ENCODE results near the gene FAM151A. TPM values are rescaled to one million over a fixed set of nuclear protein-coding genes. Genes with fewer than 3 reads are reported as not detected.

FAM151A gene
- total and polyA plus RNA-seq, 2 of the 13 experiments (the other 11 are each of a cell fraction or from before 2014, with no cell fraction given): 0.29 to 3.6 TPM

DNA sequence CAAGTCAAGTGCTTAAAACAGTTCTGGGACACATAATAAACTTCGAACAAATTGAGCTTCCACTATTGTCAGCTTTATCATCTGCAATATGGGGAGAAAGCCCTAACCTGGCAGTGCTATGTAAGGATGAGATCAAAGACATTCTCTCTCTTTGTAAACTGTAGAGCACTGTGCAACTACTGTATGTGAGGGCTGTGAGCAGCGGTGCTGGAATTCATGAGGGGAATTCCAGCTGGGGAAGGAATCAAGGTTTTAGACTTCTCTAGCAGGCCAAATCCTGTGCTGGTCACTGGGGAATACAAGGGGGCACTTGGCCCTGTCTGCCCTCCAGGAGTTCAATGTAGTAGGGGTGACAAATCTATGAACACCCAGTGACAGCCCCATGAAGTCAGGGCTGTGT, 9.3 kb downstream of the FAM151A start:
- ATAC-seq (peak; percentile 60), DNase-seq (ENCODE audit: low spot score) (peak; percentile 29), FAIRE-seq (peak; percentile 15)
- intact Hi-C loops (cut with micrococcal nuclease; ENCODE audit: unreplicated experiment): no loop called here
- H3K4me1 ChIP-seq (ENCODE audit: insufficient read depth, low read length): peaks cover 19% of the 10 kb centered on the region
- H2AFZ ChIP-seq (ENCODE audit: low read length): no peak overlapping the region
- no peak overlapping the region for H3K9ac ChIP-seq (ENCODE audit: insufficient read depth, low read depth, low read length)
- H3K36me3 ChIP-seq (replicated peaks in 1 of 2; ENCODE audit: control insufficient read depth in 1 of 2, insufficient read depth in 2 of 2, low read length in 2 of 2): no peaks in the 10 kb centered on the region
- ChIA-PET POLR2A (no interaction called here), CTCF (ENCODE audit: low intra/inter-chr PET ratio, low total read pairs) (no interaction called here)
- no peak overlapping the region for H3K27ac ChIP-seq (ENCODE audit: extremely low read length, insufficient read depth, low read length)
- in situ Hi-C loops (cut with HindIII; ENCODE audit: extremely low pct_ligation_motif_present, low pct_unique_long_range_greater_than_20kb): no loop called here
- no TSS peak for BruUV-seq (replicated peaks)
- no peaks in the 10 kb centered on the region for H3K27me3 ChIP-seq (ENCODE audit: control insufficient read depth in 1 of 2, insufficient read depth in 2 of 2, low read length in 2 of 2)
- no peak overlapping the region for H3K4me2 ChIP-seq (ENCODE audit: low read depth, low read length)
- 19% methylated on average over 2 of the region's 2 CpGs for WGBS (ENCODE audit: low lambda C conversion rate)
- no peak overlapping the region for H3K4me3 ChIP-seq (replicated peaks in 1 of 3; ENCODE audit: insufficient read depth in 1 of 3, low read depth in 2 of 3, low read length in 3 of 3)
- H3K9me3 ChIP-seq (ENCODE audit: low read length): no peaks in the 10 kb centered on the region
- TF ChIP-seq ZNF30 (CRISPR knock-in tag; IDR thresholded peaks at IDR 0.05) (no peak), TCF7 (IDR thresholded peaks at IDR 0.05; ENCODE audit: low read depth) (peak; percentile 32), SMAD1 (CRISPR knock-in tag; IDR thresholded peaks at IDR 0.05; ENCODE audit: borderline replicate concordance, low read depth) (no peak), RELA (CRISPR knock-in tag; IDR thresholded peaks at IDR 0.05) (peak; percentile 58; the same call in 1 of the 2 replicates), ZNF629 (CRISPR knock-in tag; conservative IDR thresholded peaks at IDR 0.05) (0 out of 2 replicates have a peak, but pooled peaks have one; percentile 33)
- H3K79me2 ChIP-seq (ENCODE audit: insufficient read depth, low read length): no peaks in the 10 kb centered on the region
- no peaks in the 10 kb centered on the region for H4K20me1 ChIP-seq (ENCODE audit: insufficient read depth, low read length)

- Histone ChIP-seq H3K9ac (ENCODE audit: insufficient read depth, low read depth, low read length) (no peak overlapping the region), H2AFZ (ENCODE audit: low read length) (no peak overlapping the region), H3K27me3 (ENCODE audit: control insufficient read depth in 1 of 2, insufficient read depth in 2 of 2, low read length in 2 of 2) (no peaks in the 10 kb centered on the region), H3K4me2 (ENCODE audit: low read depth, low read length) (no peak overlapping the region), H4K20me1 (ENCODE audit: insufficient read depth, low read length) (no peaks in the 10 kb centered on the region), H3K27ac (ENCODE audit: extremely low read length, insufficient read depth, low read length) (no peak overlapping the region), H3K4me3 (replicated peaks in 1 of 3; ENCODE audit: insufficient read depth in 1 of 3, low read depth in 2 of 3, low read length in 3 of 3) (no peak overlapping the region), H3K4me1 (ENCODE audit: insufficient read depth, low read length) (peaks cover 19% of the 10 kb centered on the region), H3K9me3 (ENCODE audit: low read length) (no peaks in the 10 kb centered on the region), H3K36me3 (replicated peaks in 1 of 2; ENCODE audit: control insufficient read depth in 1 of 2, insufficient read depth in 2 of 2, low read length in 2 of 2) (no peaks in the 10 kb centered on the region), H3K79me2 (ENCODE audit: insufficient read depth, low read length) (no peaks in the 10 kb centered on the region)
- ATAC-seq: no peak
- intact Hi-C loops (cut with micrococcal nuclease; ENCODE audit: unreplicated experiment) (no loop called here), in situ Hi-C loops (cut with HindIII; ENCODE audit: extremely low pct_ligation_motif_present, low pct_unique_long_range_greater_than_20kb) (no loop called here)
- ChIA-PET POLR2A (no interaction called here), CTCF (ENCODE audit: low intra/inter-chr PET ratio, low total read pairs) (no interaction called here)
- DNase-seq (ENCODE audit: low spot score): no peak
- WGBS (ENCODE audit: low lambda C conversion rate): 85% methylated on average over 4 of the region's 8 CpGs
- BruUV-seq (replicated peaks): no TSS peak
- no peak for FAIRE-seq
- TF ChIP-seq SP2 (CRISPR knock-in tag; IDR thresholded peaks at IDR 0.05) (no peak), ZNF577 (CRISPR knock-in tag; IDR thresholded peaks at IDR 0.05; ENCODE audit: borderline replicate concordance, low read depth) (no peak)
- TF ChIP-seq, protein P1, sequence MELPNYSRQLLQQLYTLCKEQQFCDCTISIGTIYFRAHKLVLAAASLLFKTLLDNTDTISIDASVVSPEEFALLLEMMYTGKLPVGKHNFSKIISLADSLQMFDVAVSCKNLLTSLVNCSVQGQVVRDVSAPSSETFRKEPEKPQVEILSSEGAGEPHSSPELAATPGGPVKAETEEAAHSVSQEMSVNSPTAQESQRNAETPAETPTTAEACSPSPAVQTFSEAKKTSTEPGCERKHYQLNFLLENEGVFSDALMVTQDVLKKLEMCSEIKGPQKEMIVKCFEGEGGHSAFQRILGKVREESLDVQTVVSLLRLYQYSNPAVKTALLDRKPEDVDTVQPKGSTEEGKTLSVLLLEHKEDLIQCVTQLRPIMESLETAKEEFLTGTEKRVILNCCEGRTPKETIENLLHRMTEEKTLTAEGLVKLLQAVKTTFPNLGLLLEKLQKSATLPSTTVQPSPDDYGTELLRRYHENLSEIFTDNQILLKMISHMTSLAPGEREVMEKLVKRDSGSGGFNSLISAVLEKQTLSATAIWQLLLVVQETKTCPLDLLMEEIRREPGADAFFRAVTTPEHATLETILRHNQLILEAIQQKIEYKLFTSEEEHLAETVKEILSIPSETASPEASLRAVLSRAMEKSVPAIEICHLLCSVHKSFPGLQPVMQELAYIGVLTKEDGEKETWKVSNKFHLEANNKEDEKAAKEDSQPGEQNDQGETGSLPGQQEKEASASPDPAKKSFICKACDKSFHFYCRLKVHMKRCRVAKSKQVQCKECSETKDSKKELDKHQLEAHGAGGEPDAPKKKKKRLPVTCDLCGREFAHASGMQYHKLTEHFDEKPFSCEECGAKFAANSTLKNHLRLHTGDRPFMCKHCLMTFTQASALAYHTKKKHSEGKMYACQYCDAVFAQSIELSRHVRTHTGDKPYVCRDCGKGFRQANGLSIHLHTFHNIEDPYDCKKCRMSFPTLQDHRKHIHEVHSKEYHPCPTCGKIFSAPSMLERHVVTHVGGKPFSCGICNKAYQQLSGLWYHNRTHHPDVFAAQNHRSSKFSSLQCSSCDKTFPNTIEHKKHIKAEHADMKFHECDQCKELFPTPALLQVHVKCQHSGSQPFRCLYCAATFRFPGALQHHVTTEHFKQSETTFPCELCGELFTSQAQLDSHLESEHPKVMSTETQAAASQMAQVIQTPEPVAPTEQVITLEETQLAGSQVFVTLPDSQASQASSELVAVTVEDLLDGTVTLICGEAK (IDR thresholded peaks at IDR 0.05): no peak
- TF ChIP-seq, protein P1 (CRISPR knock-in tag; IDR thresholded peaks at IDR 0.05): no peak
Measured at GRCh38 chr1:54611621-54612020, 11.7 kb downstream of the FAM151A start.

Data from HepG2 (cell line).